Lung (tissue), 12 donors: ENCODE measurements around the gene CCDC106. TPM values are rescaled to one million over a fixed set of nuclear protein-coding genes. Genes with fewer than 3 reads are reported as not detected.

Experiments used
- ATAC-seq: fragments of 200-7000 bp; cut with Tn5 transposase; one replicate; pipeline ENCODE4 v1.9.1; 2020; ENCODE audit warnings: moderate number of reproducible peaks; ENCODE audit not compliant: insufficient read depth, low FRiP score
- DNase-seq, 3 donors: peaks; one replicate each; pipeline ENCODE4 v3.0.0-alpha.2; 2013 to 2017
- H3K27ac ChIP-seq, 2 donors: one replicate each; pipeline ENCODE4 v1.5.1; 2013; ENCODE audit warnings: mild to moderate bottlenecking in 2 of 2, moderate library complexity in 2 of 2, control low read depth in 1 of 2, inconsistent platforms in 1 of 2, low read depth in 1 of 2, low read length in 1 of 2
- H3K27me3 ChIP-seq, 3 donors: one replicate each; pipeline ENCODE4 v1.5.1; 2013; ENCODE audit warnings: low read length in 2 of 3; ENCODE audit not compliant: control insufficient read depth in 3 of 3, insufficient read depth in 3 of 3
- H3K36me3 ChIP-seq, 4 donors: one replicate each; pipeline ENCODE4 v1.5.1; 2013; ENCODE audit warnings: low read length in 4 of 4, mild to moderate bottlenecking in 1 of 4, moderate library complexity in 1 of 4; ENCODE audit not compliant: control insufficient read depth in 4 of 4, insufficient read depth in 4 of 4
- H3K4me1 ChIP-seq, 5 donors: one replicate each; pipeline ENCODE4 v1.5.1; 2013; ENCODE audit warnings: low read length in 5 of 5, mild to moderate bottlenecking in 2 of 5, moderate library complexity in 1 of 5; ENCODE audit not compliant: control insufficient read depth in 5 of 5, insufficient read depth in 5 of 5
- H3K4me3 ChIP-seq: one replicate; pipeline ENCODE4 v1.5.1; 2013; ENCODE audit warnings: mild to moderate bottlenecking, control low read depth, moderate library complexity
- H3K9ac ChIP-seq, 2 donors: one replicate each; pipeline ENCODE4 v1.5.1; 2013; ENCODE audit warnings: low read length in 2 of 2, control low read depth in 1 of 2; ENCODE audit not compliant: insufficient read depth in 1 of 2
- H3K9me3 ChIP-seq, 4 donors: one replicate each; pipeline ENCODE4 v1.5.1; 2013; ENCODE audit warnings: low read length in 3 of 4, mild to moderate bottlenecking in 1 of 4, moderate library complexity in 1 of 4; ENCODE audit not compliant: control insufficient read depth in 4 of 4, insufficient read depth in 3 of 4
- WGBS, 2 donors: extraction: QIAGEN DNeasy Blood & Tissue Kit; methylation state at CpG; one replicate each; pipeline ENCODE4 v1.1.7; 2013; 5-methylcytosine and 5-hydroxymethylcytosine counted together
- polyA plus RNA-seq, 2 donors: library from polyadenylated mRNA; stranded (reverse); fragments of 200-250 nt; gene quantifications; one replicate each; pipeline ENCODE4 v1.2.1, GENCODE V29; 2013
- total RNA-seq, 2 donors: library from RNA; depleted of rRNA in 1 of 2; stranded (reverse); fragments of >200 nt in 1 of 2; gene quantifications; one replicate each; pipeline ENCODE4 v1.2.1, GENCODE V29; 2014 to 2021
- TF ChIP-seq, protein P1 (sequence below): IDR thresholded peaks from 2 replicates; pipeline ENCODE4 v1.5.1; 2012; ENCODE audit warnings: mild to moderate bottlenecking; ENCODE audit errors: control extremely low read depth, extremely low read depth
- donor health status: control.
- donor health status: control.
- donor health status: Bipolar disorder and iron deficiency.
- donor health status: healthy.
- donor health status: DM: yes; HTN: yes; CAD: no.

CCDC106 gene
- total and polyA plus RNA-seq, 4 donors: 8.3 to 25.9 (median 14.3) TPM

DNA sequence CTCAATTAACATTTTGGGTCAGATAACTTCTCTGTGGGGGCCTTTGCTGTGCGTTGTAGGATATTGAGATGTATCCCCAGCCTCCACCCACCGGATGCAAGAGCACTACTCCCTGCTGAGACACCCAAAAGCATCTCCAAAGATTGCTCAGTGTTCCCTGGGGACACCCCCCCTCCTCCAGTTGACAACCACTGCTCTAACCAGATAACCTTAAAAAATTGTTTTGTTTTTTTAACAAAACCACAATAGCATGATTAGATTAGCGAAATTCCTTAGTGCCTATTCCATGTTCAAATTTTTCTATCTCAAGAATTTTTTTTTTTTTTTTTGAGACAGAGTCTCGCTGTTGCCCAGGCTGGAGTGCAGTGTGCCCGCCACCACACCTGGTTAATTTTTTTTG is 24.4 kb downstream of the CCDC106 start:
- Histone ChIP-seq H3K9ac (no peak overlapping the region), H3K27me3 (no peaks in the 10 kb centered on the region), H3K9me3 (no peaks in the 10 kb centered on the region), H3K36me3 (peaks cover 11 to 41% (median 25%) of the 10 kb centered on the region in 4 donors), H3K4me3 (no peak overlapping the region), H3K4me1 (peaks cover 3 to 14% (median 7%) of the 10 kb centered on the region in 5 donors), H3K27ac (no peak overlapping the region)
- TF ChIP-seq, protein P1, sequence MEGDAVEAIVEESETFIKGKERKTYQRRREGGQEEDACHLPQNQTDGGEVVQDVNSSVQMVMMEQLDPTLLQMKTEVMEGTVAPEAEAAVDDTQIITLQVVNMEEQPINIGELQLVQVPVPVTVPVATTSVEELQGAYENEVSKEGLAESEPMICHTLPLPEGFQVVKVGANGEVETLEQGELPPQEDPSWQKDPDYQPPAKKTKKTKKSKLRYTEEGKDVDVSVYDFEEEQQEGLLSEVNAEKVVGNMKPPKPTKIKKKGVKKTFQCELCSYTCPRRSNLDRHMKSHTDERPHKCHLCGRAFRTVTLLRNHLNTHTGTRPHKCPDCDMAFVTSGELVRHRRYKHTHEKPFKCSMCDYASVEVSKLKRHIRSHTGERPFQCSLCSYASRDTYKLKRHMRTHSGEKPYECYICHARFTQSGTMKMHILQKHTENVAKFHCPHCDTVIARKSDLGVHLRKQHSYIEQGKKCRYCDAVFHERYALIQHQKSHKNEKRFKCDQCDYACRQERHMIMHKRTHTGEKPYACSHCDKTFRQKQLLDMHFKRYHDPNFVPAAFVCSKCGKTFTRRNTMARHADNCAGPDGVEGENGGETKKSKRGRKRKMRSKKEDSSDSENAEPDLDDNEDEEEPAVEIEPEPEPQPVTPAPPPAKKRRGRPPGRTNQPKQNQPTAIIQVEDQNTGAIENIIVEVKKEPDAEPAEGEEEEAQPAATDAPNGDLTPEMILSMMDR: no peak
- DNase-seq (no peak), ATAC-seq (no peak)
- WGBS, 2 donors: 89 to 94% methylated on average over 5 of the region's 5 CpGs

DNA sequence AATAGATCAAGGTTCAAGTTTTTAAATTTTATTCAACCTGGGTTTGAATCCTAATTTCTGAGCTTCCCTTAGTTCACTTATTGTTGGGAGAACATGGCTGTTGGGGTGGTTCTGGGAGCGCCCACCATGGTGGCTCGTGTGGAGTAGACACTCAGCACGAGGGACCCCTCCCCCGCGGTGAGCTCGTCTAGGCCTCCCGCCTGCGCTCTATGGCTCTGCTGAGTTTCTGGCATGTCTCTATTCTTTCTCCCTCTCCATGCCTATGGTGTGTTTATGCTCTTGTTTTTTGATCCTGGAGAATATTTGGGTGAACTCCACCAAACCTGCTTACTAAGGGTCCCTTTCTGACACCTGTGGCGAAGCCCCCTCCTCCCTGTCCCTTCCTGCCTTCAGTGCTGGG is 25.5 kb downstream of the CCDC106 start:
- Histone ChIP-seq H3K9me3 (no peaks in the 10 kb centered on the region), H3K4me3 (no peak overlapping the region), H3K9ac (no peak overlapping the region), H3K27me3 (no peaks in the 10 kb centered on the region), H3K27ac (no peak overlapping the region), H3K4me1 (peaks cover 3 to 14% (median 11%) of the 10 kb centered on the region in 5 donors), H3K36me3 (peaks cover 8 to 33% (median 21%) of the 10 kb centered on the region in 4 donors)
- DNase-seq: no peak
- no peak for ATAC-seq
- TF ChIP-seq, protein P1: no peak
- 81 to 83% methylated on average over 9 of the region's 9 CpGs for WGBS, 2 donors

DNA sequence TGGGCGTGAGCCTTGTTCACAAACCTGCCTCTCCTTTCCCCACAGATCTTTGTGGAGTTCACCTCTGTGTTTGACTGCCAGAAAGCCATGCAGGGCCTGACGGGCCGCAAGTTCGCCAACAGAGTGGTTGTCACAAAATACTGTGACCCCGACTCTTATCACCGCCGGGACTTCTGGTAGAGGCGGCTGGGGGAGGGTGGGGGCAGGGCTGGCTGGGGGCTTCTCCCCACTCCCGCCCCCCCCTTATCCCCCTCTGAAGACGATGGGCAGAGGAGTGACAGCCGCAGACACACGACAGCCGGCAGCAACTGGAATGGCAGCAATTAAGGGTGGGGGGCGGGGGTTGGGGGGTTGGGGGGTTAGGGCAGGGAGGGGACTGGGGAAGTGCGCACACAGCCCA is 25.9 kb downstream of the CCDC106 start:
- H3K4me3 ChIP-seq: no peak overlapping the region
- no peak for DNase-seq

More for the DNA sequence above, 25.9 kb downstream of the CCDC106 start:
- 78 to 81% methylated on average over 15 of the region's 15 CpGs for WGBS, 2 donors
- no peaks in the 10 kb centered on the region for H3K27me3 ChIP-seq
- peaks cover 4 to 33% (median 25%) of the 10 kb centered on the region in 4 donors for H3K36me3 ChIP-seq
- TF ChIP-seq, protein P1: no peak
- H3K27ac ChIP-seq: no peak overlapping the region
- no peak overlapping the region for H3K9ac ChIP-seq
- no peaks in the 10 kb centered on the region for H3K9me3 ChIP-seq
- H3K4me1 ChIP-seq: peaks cover 3 to 14% (median 11%) of the 10 kb centered on the region in 5 donors
- no peak for ATAC-seq
